Fibroblast of pulmonary artery (primary cell): ENCODE results near the gene NQO1.

Experiments used
- DNase-seq: peaks from one replicate; pipeline ENCODE4 v3.0.0-alpha.2; 2010; ENCODE audit warnings: low read depth
- H3K4me3 ChIP-seq: replicated peaks from 2 replicates; pipeline ENCODE4 v1.5.1; 2011; ENCODE audit warnings: low read depth, mild to moderate bottlenecking, control low read depth, low read length, moderate library complexity
- CTCF ChIP-seq: IDR thresholded peaks from 2 replicates; pipeline ENCODE4 v1.5.1; 2011; ENCODE audit warnings: mild to moderate bottlenecking, control low read depth, low read length, inconsistent platforms; ENCODE audit errors: missing control alignments

Gene NQO1

GRCh38 chr16:69693916-69694315, 32.4 kb downstream of the NQO1 start:
- DNase-seq, result no peak
- TF ChIP-seq CTCF, result no peak
- no peak overlapping the region for H3K4me3 ChIP-seq

GRCh38 chr16:69691980-69692911, 34.1 kb downstream of the NQO1 start:
- DNase-seq, result peak; percentile 29
- TF ChIP-seq CTCF, result no peak
- no peak overlapping the region for H3K4me3 ChIP-seq

GRCh38 chr16:69688589-69688988, 37.8 kb downstream of the NQO1 start:
- H3K4me3 ChIP-seq, result no peak overlapping the region
- no peak for DNase-seq
- no peak for TF ChIP-seq CTCF

- H3K4me3 ChIP-seq, result no peak overlapping the region
- no peak for TF ChIP-seq CTCF
- no peak for DNase-seq
Observed at GRCh38 chr16:69680358-69680757, 46.0 kb downstream of the NQO1 start.

- no peak overlapping the region for H3K4me3 ChIP-seq
- TF ChIP-seq CTCF, result no peak
- no peak for DNase-seq
Observed at GRCh38 chr16:69672998-69673713, 53.2 kb downstream of the NQO1 start.

- DNase-seq, result no peak
- H3K4me3 ChIP-seq, result no peak overlapping the region
- TF ChIP-seq CTCF, result no peak
Observed at GRCh38 chr16:69672315-69672997, 53.9 kb downstream of the NQO1 start.
